ENCODE measurements around the gene C15orf61. TPM values are rescaled to one million over a fixed set of nuclear protein-coding genes. Genes with fewer than 3 reads are reported as not detected.
A peak's percentile ranks its signal among the peaks of the same experiment; 100 is the strongest.

C15orf61 gene
- total RNA-seq = 1 to 10 TPM; 5.5 to 7.6 TPM

DNA sequence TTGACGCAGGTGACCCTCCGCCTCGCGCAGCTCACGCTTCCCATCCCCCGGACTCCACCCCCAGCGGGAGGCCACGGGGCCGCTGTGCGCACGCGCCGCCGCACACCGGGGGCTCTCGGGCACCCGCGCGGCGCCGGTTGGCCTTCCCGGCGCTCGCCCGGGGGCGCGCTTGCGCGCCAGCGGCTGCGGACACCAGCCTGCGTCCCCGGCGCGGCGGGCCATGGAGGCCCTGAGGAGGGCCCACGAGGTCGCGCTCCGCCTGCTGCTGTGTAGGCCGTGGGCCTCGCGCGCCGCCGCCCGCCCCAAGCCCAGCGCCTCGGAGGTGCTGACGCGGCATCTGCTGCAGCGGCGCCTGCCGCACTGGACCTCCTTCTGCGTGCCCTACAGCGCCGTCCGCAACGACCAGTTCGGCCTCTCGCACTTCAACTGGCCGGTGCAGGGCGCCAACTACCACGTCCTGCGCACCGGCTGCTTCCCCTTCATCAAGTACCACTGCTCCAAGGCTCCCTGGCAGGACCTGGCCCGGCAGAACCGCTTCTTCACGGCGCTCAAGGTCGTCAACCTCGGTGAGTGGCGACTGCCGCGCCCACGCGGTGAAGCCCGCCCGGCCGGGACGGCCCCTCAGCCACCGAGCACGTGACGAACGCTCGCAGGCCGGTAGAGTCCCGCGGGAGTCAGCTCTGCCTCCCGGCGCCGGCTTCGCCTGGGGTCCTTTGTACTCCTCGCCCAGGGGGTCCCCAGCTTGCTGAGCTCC is at the start of gene C15orf61:
C15orf61 (plus strand) TSS at position 103 of the 754 bp plus-strand sequence; CDS start at position 221, 118 bp downstream.
- H3K27me3 Mint-ChIP-seq = no peaks in the 10 kb centered on the region
- H3K27ac Mint-ChIP-seq = peak within 1 kb of the TSS; percentile 97
- peaks cover 18% of the 10 kb centered on the region for H3K4me1 Mint-ChIP-seq
- POLR2A ChIA-PET = interaction anchor here (1.0 to 3.2 kb wide), 8 partner anchors 10 to 320 kb away, joined by 3 to 22 read pairs (median 6); partner anchors contain the start of gene MAP2K5
- peaks cover 6% of the 10 kb centered on the region for H3K36me3 Mint-ChIP-seq
- peak within 1 kb of the TSS; percentile 85 for H3K4me3 Mint-ChIP-seq
- DNase-seq (peak; percentile 93), ATAC-seq (ENCODE audit: low read depth) (peak; percentile 83)
- no peaks in the 10 kb centered on the region for H3K9me3 Mint-ChIP-seq

DNA sequence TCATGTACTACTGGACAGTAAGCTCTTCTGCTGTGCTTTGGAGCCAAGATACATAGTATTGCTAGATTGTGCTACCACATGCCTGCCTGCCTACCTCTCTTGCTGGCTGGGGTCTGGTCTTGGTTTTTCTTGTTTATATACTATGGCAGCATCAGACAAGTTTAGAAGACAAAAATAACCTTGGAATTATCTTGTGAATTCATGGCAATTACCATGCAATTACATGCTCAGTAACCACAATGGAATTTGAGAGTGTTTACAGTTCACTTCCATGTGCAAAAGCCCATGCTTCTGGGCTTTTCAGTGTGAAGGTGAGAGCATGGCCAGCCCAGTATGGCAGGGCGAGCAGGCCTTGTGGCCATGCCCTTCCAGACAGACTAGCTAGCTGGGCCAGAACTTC is 48.0 kb upstream of the C15orf61 start:
- ATAC-seq (ENCODE audit: low read depth) (no peak), DNase-seq (no peak)
- H3K27me3 Mint-ChIP-seq = no peaks in the 10 kb centered on the region
- H3K9me3 Mint-ChIP-seq = no peaks in the 10 kb centered on the region
- H3K4me3 Mint-ChIP-seq = no peak overlapping the region
- no peaks in the 10 kb centered on the region for H3K4me1 Mint-ChIP-seq
- no peaks in the 10 kb centered on the region for H3K36me3 Mint-ChIP-seq
- H3K27ac Mint-ChIP-seq = no peak overlapping the region
- POLR2A ChIA-PET = no interaction called here

GRCh38 chr15:67474405-67475110 is 46.4 kb upstream of the C15orf61 start:
- H3K4me1 Mint-ChIP-seq = no peaks in the 10 kb centered on the region
- H3K27ac Mint-ChIP-seq = no peak overlapping the region
- no peaks in the 10 kb centered on the region for H3K27me3 Mint-ChIP-seq
- no peak for DNase-seq
- no peak overlapping the region for H3K4me3 Mint-ChIP-seq
- POLR2A ChIA-PET = no interaction called here
- H3K9me3 Mint-ChIP-seq = no peaks in the 10 kb centered on the region
- H3K36me3 Mint-ChIP-seq = no peaks in the 10 kb centered on the region
- ATAC-seq (ENCODE audit: low read depth) = no peak

DNA sequence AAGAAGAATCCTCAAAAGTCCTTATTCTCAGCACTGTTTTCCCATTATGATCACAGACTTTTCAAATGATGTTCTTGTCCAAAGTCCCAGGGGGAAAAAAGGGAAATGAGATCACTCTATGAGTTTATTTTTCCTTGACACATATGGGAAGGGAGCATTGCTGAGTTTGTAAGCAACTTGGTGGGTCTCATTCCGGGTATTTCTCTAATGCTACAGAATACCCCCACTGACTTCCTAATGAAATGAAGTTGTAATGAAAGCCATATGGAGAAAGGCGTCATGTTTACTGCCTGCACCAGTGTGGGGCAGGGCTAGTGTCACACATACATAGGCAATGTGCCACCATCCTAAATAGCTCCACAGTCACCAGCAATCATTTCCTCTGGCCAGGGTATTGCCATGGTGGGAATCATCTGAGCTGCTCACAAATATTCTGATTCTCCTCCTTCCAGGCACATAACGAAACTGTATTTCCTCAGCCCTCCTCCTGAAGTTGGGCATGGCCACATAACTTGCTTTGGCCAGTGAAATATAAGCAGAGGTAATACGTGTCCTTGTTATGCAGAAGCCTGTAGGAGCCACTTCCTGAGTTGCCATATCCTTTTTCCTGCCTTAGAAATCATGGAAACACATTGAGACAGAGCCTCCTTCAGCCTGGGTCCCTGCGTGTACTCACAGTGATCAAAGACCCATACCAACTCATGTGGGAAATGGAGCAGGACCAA is 41.0 kb upstream of the C15orf61 start:
- POLR2A ChIA-PET = no interaction called here
- Mint-ChIP-seq H3K27ac (no peak overlapping the region), H3K4me3 (no peak overlapping the region), H3K27me3 (no peaks in the 10 kb centered on the region), H3K36me3 (peaks cover 4% of the 10 kb centered on the region), H3K4me1 (peaks cover 3% of the 10 kb centered on the region), H3K9me3 (peaks cover 5% of the 10 kb centered on the region)
- no peak for DNase-seq
- ATAC-seq (ENCODE audit: low read depth) = no peak

DNA sequence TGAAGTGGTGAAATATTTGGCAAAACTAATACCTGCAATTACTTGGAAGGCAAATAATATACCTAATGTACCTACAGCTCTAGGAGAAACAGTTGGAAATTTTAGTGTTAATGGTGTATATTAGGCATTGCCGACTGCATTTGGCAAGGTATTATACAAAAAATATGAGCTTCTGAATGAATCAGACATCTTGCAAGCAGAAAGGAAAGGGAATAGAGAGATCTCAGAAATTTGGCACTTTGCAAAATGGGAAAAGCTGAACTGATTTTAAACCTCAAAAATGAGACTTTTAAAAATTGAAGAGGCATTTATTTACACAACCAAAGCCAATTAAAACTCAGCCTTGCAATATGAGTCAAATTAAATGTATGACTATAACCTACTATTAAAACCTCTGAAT is 40.2 kb upstream of the C15orf61 start:
- no peak for DNase-seq
- ATAC-seq (ENCODE audit: low read depth) = no peak
- POLR2A ChIA-PET = no interaction called here
- Mint-ChIP-seq H3K4me3 (no peak overlapping the region), H3K27ac (no peak overlapping the region), H3K27me3 (no peaks in the 10 kb centered on the region), H3K36me3 (peaks cover 6% of the 10 kb centered on the region), H3K9me3 (peaks cover 8% of the 10 kb centered on the region), H3K4me1 (peaks cover 3% of the 10 kb centered on the region)

DNA sequence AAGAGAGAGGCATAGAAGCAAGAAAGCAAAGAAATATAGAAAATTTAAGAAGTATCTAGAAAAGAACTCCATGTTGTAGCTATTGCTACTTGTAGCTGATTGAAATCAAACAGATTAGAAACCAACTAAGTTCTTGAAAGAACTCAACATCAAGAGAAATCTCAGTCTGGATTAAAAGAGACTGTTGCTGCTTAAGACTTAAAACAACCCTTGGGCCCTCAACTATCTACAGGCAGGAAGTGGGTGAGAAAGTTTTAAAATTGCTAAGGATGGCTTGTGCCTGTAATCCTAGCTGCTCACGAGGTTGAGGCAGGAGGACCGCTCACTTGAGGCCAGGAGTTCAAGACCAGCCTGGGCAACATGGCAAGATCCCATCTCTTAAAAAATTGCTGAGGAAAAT is 39.3 kb upstream of the C15orf61 start:
- ATAC-seq (ENCODE audit: low read depth) = no peak
- no peaks in the 10 kb centered on the region for H3K27me3 Mint-ChIP-seq
- no peak for DNase-seq
- H3K4me1 Mint-ChIP-seq = peaks cover 3% of the 10 kb centered on the region
- peaks cover 6% of the 10 kb centered on the region for H3K36me3 Mint-ChIP-seq
- H3K27ac Mint-ChIP-seq = no peak overlapping the region
- H3K4me3 Mint-ChIP-seq = no peak overlapping the region
- POLR2A ChIA-PET = no interaction called here
- peaks cover 8% of the 10 kb centered on the region for H3K9me3 Mint-ChIP-seq

GRCh38 chr15:67495585-67495984 is 25.3 kb upstream of the C15orf61 start:
- Mint-ChIP-seq H3K27ac (no peak overlapping the region), H3K4me1 (peaks cover 1% of the 10 kb centered on the region), H3K27me3 (no peaks in the 10 kb centered on the region), H3K9me3 (no peaks in the 10 kb centered on the region), H3K4me3 (no peak overlapping the region), H3K36me3 (no peaks in the 10 kb centered on the region)
- POLR2A ChIA-PET = no interaction called here
- ATAC-seq (ENCODE audit: low read depth) (no peak), DNase-seq (no peak)

GRCh38 chr15:67501177-67501835 is 19.6 kb upstream of the C15orf61 start:
- H3K27me3 Mint-ChIP-seq = no peaks in the 10 kb centered on the region
- DNase-seq = no peak
- peaks cover 7% of the 10 kb centered on the region for H3K4me1 Mint-ChIP-seq
- peaks cover 2% of the 10 kb centered on the region for H3K36me3 Mint-ChIP-seq
- no peak overlapping the region for H3K4me3 Mint-ChIP-seq
- H3K27ac Mint-ChIP-seq = no peak overlapping the region
- no peaks in the 10 kb centered on the region for H3K9me3 Mint-ChIP-seq
- POLR2A ChIA-PET = interaction anchor here (0.5 kb wide), 1 partner anchor 30 kb away, joined by 3 read pairs; no protein-coding TSS in a partner anchor
- no peak for ATAC-seq (ENCODE audit: low read depth)

- POLR2A ChIA-PET = no interaction called here
- DNase-seq = no peak
- Mint-ChIP-seq H3K4me3 (no peak overlapping the region), H3K36me3 (peaks cover 2% of the 10 kb centered on the region), H3K4me1 (peaks cover 9% of the 10 kb centered on the region), H3K27ac (no peak overlapping the region), H3K27me3 (no peaks in the 10 kb centered on the region), H3K9me3 (no peaks in the 10 kb centered on the region)
- no peak for ATAC-seq (ENCODE audit: low read depth)
Observed at GRCh38 chr15:67501836-67502461, 19.0 kb upstream of the C15orf61 start.

DNA sequence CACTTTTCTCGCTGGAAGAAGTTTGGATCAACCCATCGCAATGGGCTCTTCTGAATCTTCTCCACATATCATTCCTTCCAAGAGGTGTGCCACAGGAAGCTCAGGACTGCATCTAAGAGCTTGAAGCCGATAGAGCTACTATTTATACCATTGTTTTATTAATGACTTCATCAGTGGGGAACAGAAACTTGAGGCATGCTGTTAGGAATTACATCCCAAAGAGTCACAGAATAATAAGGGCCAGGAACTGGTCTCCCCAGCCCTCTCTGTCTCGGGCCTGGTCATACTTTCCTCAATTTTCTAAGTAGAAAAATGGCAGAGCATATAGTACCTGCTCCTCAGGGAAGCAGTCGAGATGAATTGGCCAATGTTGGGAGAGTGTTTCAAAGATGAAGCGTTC is 16.9 kb upstream of the C15orf61 start:
- no peaks in the 10 kb centered on the region for H3K27me3 Mint-ChIP-seq
- peaks cover 2% of the 10 kb centered on the region for H3K36me3 Mint-ChIP-seq
- H3K9me3 Mint-ChIP-seq = no peaks in the 10 kb centered on the region
- ATAC-seq (ENCODE audit: low read depth) (no peak), DNase-seq (no peak)
- no peak overlapping the region for H3K4me3 Mint-ChIP-seq
- H3K27ac Mint-ChIP-seq = no peak overlapping the region
- POLR2A ChIA-PET = no interaction called here
- peaks cover 9% of the 10 kb centered on the region for H3K4me1 Mint-ChIP-seq

GRCh38 chr15:67504796-67505195 is 16.1 kb upstream of the C15orf61 start:
- peaks cover 2% of the 10 kb centered on the region for H3K36me3 Mint-ChIP-seq
- H3K4me3 Mint-ChIP-seq = no peak overlapping the region
- DNase-seq = no peak
- POLR2A ChIA-PET = no interaction called here
- ATAC-seq (ENCODE audit: low read depth) = no peak
- peaks cover 9% of the 10 kb centered on the region for H3K4me1 Mint-ChIP-seq
- no peak overlapping the region for H3K27ac Mint-ChIP-seq
- no peaks in the 10 kb centered on the region for H3K27me3 Mint-ChIP-seq
- H3K9me3 Mint-ChIP-seq = no peaks in the 10 kb centered on the region

GRCh38 chr15:67505675-67506572 is 15.0 kb upstream of the C15orf61 start:
- Mint-ChIP-seq H3K36me3 (peaks cover 2% of the 10 kb centered on the region), H3K27ac (no peak overlapping the region), H3K4me3 (no peak overlapping the region), H3K27me3 (no peaks in the 10 kb centered on the region), H3K9me3 (no peaks in the 10 kb centered on the region), H3K4me1 (peaks cover 13% of the 10 kb centered on the region)
- DNase-seq (no peak), ATAC-seq (ENCODE audit: low read depth) (no peak)
- POLR2A ChIA-PET = no interaction called here

All from activated naive CD8-positive, alpha-beta T cell treated with anti-CD3 and anti-CD28 coated beads, Interleukin-2, amount 10 ng/mL, durations not matched to agents 7 days and 5 days (primary cell).